Glomerular endothelial cell (primary cell): Measurements from ENCODE around the gene ATG16L2. TPM values are rescaled to one million over a fixed set of nuclear protein-coding genes. Genes with fewer than 3 reads are reported as not detected.
"Not testable (repeated sequence)": the region's sequence is repeated elsewhere in the genome, so short reads cannot be mapped to it uniquely, and the experiment has no call there.

ENCODE experiments used
- DNase-seq: peaks from one replicate; pipeline ENCODE4 v3.0.0-alpha.2; 2011; ENCODE audit warnings: low read depth, low spot score; ENCODE audit errors: extremely low read depth
- total RNA-seq: library from RNA; depleted of rRNA; stranded (reverse); fragments of >200 nt; gene quantifications from 2 replicates; pipeline ENCODE4 v1.2.3, GENCODE V29; 2015

Gene ATG16L2
- total RNA-seq, 1 donor from 2014 or later: 39.7 TPM

GRCh38 chr11:72836111-72836510 lies 21.9 kb downstream of the ATG16L2 start:
- DNase-seq: no peak

DNA sequence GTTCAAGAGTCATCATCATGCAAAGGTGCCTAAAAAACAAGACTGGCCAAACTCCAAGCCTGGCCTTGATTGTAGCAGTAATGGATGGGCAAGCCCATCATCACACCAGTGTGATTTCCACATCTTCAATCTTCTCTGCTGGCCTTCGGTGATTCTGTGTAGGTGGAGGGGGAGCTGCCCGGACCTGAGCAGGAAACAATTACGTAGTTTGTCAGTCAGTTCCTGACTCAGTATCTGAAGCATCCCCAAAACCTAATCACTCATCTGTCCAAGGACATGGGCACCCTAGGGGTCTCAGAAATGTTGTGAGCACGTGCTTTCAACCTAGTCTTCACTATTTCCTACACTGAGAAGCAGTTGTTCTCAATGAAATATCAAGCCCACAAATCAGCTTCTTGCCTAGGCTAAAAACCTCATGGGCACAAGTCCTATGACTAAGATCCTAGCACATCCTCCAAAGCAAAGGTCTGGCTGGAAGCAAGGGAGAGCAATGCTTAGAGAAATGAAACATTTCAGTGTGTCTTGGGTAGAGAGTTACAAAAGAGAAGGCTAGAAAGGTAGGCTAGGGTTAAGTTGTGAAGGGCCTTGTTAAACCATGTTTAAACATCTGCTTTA lies 24.6 kb downstream of the ATG16L2 start:
- no peak for DNase-seq

- no peak for DNase-seq
Observed at GRCh38 chr11:72840780-72841179, 26.6 kb downstream of the ATG16L2 start.

- no peak for DNase-seq
Observed at GRCh38 chr11:72841397-72841796, 27.2 kb downstream of the ATG16L2 start.

DNA sequence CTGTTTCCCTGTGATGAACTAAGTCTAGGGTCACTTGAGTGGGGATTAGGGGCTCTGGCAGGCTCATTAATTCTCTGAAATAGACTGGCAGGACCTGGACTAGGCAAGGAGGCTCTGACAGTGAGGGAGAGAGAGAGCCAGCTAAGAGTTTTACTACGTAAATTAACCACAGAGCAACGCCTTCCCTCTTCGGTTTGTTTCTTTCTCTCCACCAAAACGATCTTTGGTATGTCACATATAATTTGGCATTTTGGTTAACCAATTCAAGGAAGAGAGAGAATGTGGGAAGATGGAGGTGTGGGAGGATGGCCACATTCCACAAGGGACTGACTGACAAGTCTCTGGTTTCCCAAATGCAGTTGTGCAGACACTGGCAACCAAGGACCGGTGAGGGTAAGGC lies 27.9 kb downstream of the ATG16L2 start:
- DNase-seq: no peak

- no peak for DNase-seq
Observed at GRCh38 chr11:72842653-72843330, 28.6 kb downstream of the ATG16L2 start.

GRCh38 chr11:72844356-72844755 lies 30.1 kb downstream of the ATG16L2 start:
- no peak for DNase-seq

DNA sequence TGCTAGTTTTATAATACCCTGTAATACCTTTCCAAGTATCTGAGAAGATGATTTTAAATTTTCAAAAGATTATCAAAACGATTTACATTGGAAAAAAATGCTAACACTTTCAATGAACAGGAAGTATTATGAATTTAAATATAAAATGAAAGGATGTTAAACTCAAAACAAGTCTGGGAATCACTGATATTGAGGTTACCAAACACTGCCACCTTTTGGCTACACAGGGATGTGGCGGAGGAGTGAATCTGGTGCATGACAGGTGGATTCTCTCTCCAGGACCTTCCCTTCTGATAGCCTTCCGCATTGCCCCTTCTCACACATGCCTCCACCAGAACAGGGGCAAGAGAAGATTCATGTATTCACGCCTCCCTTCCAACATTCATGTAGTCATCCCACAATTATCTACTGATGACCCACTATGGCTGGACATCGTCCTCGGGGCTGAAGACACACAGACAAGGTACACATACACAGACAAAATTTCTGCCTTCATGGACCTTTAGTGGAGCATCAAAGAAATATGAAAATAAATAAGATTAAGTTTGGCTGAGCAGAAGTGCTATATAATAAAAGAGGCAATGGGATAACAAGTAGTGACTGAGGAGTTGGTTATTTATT lies 34.7 kb downstream of the ATG16L2 start:
- DNase-seq: no peak

- no peak for DNase-seq
Observed at GRCh38 chr11:72850832-72851231, 36.6 kb downstream of the ATG16L2 start.

GRCh38 chr11:72851726-72852125 lies 37.5 kb downstream of the ATG16L2 start:
- no peak for DNase-seq

- no peak for DNase-seq
Observed at GRCh38 chr11:72856065-72856464, 41.9 kb downstream of the ATG16L2 start.

DNA sequence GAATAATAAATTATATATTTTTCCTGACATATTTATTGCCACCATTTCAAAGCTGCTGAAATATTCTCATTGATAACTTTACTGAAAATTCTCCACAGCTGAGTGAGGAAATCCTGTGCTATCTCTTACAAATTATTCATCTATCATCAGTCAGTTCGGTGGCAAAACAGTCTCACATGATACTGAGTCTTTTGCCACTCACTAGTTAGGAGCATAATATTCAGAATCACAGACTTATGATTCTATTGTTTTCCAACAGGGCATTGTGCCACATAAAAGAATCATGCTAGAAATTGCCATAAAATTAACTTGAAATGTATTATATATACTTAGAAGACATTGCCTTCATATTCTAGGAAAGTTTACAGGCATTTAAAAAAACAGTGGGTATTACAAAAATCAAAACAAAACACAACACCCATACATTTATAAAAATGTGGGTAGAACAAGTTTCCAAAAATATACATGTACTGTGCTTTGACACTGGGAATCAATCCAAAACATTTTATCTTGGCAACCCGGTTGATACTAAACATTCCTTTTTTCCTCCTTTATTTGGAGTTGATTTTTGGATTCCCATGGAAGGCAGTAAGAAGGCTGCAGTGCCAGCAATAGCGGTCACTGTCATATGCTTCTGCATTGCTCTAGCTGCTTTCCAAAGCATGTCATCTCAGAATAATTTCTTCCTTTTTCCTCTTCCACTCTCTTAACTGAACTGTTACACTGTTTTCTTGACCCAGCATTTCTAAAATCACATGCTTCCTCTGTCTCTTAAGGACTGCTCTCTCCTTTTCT lies 42.5 kb downstream of the ATG16L2 start:
- no peak for DNase-seq

GRCh38 chr11:72858267-72858666 lies 44.1 kb downstream of the ATG16L2 start:
- not testable (repeated sequence) for DNase-seq

- no peak for DNase-seq
Observed at GRCh38 chr11:72859126-72859525, 44.9 kb downstream of the ATG16L2 start.

- DNase-seq: no peak
Observed at GRCh38 chr11:72860010-72860409, 45.8 kb downstream of the ATG16L2 start.

DNA sequence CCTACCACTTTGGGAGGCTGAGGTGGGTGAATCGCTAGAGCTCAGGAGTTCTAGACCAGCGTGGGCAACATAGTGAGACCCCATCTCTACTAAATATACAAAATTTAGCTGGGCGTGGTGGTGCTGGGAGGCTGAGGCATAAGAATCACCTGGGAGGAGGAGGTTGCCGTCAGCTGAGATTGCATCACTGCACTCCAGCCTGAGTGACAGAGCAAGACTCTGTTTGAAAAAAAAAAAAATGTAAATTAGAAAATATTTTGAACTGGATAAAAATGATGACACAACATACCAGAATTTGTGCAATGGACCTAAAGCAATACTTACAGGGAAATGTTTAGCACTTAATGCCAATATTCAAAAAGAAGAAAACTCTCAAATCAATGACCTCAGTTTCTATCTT lies 46.4 kb downstream of the ATG16L2 start:
- DNase-seq: no peak

DNA sequence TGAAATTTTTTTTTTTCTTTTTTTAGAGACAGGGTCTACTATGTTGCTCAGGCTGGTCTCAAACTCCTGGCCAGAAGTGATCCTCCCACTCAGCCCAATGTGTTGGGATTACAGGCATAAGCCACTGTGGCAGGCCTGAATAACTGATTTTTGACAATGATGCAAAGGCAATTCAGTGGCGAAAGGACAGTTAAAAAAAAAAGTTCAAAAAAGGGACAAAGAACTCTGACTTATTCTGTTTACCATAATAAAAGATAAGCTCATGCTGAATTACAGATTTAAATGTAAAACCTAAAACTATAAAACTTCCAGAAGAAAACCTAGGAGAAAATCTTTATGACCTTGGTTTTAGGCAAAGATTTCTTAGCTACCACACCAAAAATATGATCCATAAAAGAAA lies 48.9 kb downstream of the ATG16L2 start:
- no peak for DNase-seq

- no peak for DNase-seq
Observed at GRCh38 chr11:72863916-72864315, 49.7 kb downstream of the ATG16L2 start.

- no peak for DNase-seq
Observed at GRCh38 chr11:72864702-72865655, 50.8 kb downstream of the ATG16L2 start.

- no peak for DNase-seq
Observed at GRCh38 chr11:72867970-72868369, 53.8 kb downstream of the ATG16L2 start.
